HG03159 (cell line): ENCODE data around the gene TACR1.
A peak's percentile ranks its signal among the peaks of the same experiment; 100 is the strongest.

Source experiments
- ATAC-seq: cut with Tn5 transposase; IDR thresholded peaks from one replicate; pipeline ENCODE4 v1.9.1; 2021; ENCODE audit warnings: mild to moderate bottlenecking, moderate library complexity; ENCODE audit not compliant: unreplicated experiment

TACR1 gene

DNA sequence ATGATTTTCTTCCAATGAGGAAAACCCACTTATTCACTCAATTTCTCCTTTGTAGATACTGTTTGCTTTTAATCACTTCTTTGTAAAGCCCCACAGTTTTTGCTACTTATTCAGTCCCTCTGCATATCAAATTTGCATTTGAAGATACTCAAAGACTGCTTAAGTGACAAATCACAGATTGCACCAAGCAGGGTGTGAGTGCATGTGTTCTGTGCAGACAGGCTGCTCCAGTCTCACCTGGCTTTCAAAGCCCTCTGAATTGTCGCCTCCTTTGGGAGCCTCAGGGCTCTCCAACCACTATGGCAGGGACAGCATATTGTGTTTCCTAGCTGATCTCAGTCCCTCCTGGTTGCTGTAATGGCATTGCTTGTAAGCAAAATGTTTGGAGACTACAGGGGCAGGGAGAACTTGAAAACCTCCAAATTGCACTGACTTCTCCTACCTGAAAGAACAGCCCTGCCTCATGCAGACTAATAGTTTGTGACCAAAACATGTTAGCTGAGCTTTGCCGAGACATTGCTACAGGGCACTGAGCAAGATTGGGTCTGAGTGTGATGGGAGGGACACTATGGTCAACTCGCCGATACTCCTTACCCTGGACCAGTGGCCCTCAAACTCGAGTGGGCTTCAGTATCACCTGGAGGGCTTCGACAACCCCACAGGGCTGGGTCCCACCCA, 144.0 kb downstream of the TACR1 start:
- ATAC-seq, result peak; percentile 20

DNA sequence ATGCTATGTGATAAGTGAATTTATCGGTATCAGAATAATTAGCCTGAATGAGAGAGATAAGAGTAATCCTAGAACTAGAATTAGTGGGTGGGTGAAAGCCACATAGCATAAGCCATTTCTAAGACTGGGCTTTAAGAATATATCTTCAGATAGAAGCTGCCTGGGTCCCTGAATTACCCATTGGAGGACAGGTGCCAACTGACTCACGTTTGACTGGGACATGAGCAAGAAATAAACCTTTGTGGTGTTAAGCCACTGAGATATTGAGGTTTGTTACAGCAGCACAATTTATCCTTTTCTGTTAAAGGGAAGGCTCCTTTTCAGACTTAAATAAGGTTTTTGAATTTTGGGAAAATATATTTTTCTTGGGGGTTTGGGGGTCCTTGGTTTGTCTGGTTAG, 145.0 kb downstream of the TACR1 start:
- ATAC-seq, result no peak

DNA sequence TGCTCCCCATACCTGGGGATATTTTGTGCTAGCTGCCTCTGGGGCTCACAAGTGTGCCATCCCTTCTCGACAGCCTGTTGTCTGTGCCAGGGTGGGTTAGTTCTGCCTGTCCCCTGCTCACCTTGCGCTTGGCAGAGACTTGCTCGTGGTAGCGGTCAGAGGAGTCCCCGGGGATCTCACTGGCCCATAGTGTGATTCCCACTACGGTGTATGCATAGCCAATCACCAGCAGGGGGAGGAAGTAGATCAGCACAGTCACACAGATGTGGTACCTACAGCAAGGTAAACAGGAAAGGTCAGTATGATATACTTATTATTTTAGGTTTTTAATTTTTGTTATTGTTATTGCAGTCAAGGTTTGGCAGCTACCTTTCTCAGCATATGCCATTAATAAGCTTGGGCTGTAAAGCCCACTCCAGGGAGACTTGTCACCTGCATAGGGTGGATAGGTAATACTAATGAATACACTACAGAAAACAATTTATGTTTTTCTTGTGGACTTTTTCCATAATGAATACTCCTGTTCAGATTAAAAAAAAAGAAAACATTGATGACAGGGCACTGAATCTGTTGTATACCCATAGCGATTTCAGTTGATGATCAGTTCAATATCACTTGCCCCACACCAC, 145.7 kb downstream of the TACR1 start:
- peak; percentile 71 for ATAC-seq

DNA sequence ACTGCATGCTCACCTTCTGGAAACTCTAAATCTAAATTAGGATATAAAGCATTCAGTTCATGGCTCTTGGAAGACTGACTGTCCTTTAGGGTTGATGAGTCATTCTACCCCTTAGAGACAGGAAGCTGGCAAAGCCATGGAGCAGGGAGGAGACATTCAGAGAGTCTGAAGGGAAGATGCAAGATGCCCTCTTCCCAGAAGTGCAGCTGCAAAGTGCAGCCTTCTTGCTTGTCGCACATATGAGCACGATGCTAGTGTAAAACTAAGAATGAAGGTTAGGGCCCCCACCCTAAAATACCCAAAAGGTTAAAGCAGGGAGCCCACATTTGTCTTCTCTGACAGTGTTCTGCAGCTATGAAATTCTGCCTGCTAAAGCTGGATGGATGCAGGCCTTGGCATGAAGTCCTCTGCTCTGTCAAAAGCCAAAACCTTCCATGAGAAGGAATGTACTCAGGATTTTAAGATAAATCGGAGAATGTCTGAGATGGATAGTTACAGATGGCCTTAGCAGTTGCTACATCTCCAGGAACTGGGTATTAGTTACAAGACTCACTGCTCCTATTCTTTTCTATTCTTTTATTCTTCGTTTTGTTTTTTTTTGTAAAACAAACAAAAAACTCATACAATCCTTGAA, 151.2 kb downstream of the TACR1 start:
- ATAC-seq, result no peak

DNA sequence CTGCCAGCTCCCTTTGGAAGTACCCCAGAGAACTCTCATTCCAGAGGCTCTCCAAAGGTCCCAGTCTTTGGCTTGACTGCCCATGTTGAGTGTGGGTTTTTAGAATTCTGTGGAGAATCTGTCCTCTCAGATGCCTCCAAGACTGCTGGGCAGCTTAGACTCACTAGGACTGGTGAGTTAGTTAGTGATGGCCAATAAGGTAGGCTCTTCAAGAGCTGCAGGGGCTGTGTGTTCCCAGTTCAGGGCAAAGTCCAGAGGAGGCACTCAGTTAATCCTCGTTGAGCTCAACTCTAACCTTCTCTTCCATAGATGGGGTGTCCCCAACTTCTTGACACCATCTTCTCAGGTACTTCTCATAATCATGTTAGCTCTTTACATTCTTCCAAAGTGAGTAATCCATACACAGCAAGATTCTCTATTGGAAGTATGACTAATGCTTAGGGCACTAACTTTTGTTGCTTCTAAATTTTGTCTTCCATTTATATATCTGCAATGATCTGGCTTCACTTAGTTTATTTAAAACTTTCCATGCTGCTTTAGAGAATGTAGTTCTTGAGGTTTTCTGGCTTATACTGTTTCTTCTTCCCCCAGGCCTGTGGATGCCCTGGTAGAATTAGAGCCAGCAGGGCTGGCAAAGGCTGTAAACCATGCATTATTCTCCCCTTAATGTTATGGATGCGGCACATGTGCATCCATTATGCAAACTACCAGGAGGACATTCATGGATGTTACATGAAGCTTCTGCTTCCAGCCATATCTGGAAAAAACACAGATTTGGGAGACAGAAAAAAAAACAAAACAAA, 151.9 kb downstream of the TACR1 start:
- no peak for ATAC-seq

DNA sequence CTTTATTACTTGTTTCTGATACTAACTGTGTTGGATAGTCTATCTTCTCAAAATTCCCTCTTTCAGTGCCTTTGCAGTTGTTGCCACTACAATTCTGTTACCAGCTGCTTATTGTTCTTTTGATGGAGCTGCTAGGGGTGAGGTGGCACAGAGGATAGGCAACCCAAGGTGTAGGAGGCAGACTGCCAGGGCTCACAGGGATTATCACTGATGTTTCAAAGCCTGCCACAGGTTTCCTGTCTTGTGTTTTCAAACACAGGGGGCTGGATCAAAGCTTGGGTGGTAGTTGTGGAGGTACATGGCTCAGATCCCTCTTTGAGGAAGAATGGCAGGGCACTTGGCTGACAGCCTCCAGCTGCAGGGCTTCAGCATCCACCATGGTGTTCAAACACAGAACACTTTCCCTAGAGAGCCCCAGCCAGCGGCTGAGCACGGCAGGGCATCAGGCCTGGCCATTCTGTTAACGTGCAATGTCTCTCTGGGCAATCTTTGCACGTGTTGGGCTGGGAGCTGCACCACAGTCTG, 153.7 kb downstream of the TACR1 start:
- ATAC-seq, result no peak

DNA sequence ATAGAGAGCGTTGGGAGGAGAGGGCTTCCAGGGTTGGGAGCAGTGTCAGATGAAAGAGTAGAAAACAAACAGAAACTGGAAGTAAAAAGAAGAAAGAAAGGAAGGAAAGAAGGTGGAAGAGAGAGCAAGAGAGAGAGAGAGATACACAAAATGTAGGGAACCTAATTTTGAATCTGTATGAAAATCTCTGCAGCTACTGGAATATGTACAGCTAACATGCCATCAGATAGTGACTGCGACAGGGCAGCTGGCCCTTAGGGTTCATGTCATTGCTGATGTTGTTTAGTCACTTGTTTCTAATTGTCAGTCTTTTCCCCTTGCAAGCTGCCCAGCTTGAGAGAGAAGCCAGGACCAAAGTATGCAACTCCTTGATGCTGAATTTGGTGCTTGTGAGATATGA, 155.0 kb downstream of the TACR1 start:
- ATAC-seq, result no peak

DNA sequence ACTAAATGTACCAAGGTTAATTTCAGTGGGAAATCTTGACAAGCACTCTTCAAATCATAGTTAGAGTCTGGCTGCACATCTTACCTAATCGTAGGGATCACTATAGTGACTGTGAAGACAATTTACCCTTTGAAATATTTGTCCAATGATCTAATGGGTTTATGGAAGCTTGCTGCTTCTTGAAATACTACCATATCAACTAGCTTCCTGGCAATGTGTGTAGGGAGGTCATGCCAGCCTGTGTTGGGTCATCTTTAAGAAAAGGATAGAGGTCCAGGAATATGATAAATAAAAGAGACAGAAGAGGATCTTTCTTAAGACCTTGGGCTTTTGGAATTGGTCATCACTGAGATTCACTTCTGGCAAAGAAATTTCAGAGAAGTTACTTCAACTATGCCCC, 156.5 kb downstream of the TACR1 start:
- ATAC-seq, result no peak

DNA sequence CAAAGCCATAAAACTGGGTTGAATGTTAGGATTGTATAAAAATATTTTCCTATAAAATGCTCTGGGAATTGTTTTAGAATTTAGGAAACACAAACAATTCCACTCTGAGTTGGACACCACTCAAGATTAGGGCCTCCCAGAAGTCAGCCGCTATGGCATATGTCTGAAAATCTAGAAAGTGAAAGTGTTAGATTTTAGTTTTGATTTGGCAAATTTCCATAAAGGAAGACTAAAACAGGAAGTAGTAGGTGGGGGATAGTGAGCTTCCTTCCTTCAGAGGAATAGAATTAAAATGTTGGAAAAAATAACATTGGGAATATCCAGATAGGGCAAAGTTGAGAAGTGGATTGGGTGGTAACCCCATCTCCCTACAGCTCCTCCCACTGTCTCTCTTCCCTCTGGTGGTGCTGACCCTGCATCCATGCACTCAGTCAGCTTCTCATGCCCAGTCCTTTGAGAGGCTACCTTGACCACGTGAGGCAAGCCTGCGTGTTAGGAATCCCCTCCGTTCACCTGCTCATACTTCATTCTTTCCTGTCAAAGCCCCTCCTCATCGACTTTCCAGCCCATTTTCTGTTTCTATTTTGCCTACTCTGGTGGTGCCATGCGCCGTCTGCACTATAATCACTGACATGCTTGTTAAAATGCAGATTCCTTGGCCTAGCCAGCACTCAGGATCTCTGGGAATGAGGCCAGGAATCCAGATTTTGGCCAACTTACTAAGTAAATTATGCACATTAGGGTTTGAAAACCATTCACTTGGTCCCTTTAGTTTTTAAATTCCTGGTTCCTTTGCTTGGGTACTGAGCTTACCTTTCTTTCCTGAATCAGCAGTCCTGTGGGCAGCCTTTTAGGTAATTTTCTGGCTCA, 157.4 kb downstream of the TACR1 start:
- no peak for ATAC-seq

DNA sequence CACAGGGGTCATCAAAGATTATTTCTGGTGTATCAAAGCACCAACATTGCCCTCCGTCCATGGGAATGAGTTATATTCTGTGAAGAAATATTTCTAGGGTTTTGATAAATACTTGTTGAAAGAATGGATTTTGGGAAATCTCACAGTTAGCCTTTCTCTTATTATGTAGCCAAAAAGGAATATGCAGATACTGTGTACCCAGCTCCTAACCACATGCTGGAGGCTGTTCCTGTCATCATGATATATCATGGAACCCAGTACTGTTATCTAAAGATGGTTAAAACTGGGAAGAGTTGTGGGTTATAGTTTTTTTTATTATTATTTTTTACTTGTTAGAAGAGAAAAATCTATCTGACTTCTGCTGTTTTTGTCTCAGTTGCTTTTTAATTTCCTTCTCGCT, 158.1 kb downstream of the TACR1 start:
- ATAC-seq, result no peak

DNA sequence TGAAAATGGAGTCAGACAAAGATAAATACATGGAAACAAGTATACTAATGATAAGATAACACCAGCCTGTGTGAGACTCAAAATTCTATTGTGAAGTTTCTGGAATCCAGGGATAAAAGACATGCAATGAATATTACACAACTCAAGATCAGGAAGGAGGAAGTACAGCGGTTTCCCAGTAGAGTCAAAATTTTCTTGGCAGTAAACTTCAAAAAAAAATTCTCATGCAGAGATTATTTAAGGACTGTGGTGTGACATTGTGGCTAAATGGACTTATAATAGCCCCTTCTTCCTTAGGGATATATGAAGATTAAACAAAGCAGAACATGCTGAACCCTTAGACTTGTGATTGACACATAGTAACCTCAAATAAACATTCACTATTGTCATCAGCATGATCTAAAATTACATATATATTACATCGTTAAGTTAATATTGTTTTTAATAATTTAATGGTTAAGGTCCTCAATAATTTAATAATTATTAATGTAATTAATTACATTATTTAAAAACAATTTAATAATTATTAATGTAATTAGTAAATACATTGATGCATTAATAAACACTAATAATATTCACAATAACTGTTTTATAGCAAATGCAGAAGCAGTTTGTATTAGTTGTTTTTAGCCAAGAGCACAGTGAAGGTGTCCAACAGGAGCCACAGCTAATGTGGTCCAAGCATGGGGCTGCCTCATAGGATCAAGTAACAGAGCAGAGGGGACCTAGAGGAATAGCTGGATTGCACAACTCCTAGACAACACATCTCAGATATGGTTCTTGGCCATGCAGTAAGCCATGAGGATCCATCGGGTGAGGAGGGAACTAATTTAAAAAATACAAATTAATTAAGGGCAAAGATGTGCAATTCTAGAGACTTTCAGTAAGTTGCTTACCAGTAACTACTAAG, 163.6 kb downstream of the TACR1 start:
- ATAC-seq, result no peak

DNA sequence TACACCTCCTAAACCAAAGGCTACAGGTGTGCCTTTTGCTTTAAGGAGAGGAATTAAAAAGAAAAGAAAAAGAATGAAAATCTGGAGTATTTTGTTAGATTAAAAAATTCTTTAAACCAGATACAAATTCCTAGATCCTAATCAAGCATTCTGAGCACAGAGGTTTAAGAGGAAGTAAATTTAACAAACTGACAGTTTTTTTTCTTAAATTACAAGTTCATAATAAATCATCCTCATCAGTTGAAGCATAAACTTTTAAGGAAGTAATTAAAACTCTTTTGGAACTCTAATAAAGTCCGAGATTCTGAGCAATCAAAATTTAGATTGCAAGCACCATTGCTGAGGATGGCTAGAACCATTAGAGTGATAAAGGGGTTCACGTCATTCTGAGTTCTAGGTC, 165.8 kb downstream of the TACR1 start:
- ATAC-seq, result no peak

DNA sequence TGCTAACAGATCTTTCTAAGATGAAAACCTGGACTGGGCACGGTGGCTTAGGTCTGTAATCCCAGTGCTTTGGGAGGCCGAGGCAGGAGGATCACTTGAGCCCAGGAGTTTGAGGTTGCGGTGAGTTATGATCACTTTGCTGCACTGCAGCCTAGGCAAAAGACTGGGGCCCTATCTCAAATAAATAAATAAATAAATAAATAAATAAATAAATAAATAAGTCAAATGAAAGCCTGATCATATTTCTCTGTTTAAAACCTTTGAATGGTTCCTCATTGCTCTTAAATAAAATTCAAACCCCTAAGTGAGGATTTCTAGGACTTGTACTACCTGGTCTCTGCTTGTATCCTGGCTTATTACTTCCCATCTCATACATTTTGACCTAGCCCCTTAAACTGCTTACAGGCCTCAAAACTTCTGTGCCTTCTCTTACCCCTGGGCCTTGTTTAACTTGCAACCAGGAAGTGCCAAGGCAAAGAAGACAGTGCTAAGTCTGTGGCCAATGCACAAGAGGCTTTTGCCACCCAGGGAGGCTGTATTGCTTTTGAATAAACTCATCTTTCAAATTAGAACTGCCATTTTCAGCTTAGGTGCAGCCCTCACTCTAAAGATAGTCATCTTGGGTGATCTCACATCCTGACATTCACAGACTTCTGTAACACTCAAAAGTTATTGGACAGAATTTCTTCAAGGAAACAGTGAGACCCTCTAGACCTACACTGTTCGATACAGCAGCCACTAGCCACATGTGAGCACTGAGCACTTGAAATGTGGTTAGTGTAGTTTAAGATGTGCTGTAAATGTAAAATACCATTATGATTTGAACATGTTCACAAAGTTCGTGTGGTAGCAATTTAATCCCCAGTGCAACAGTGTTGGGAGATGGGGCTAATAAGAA, 167.2 kb downstream of the TACR1 start:
- no peak for ATAC-seq

DNA sequence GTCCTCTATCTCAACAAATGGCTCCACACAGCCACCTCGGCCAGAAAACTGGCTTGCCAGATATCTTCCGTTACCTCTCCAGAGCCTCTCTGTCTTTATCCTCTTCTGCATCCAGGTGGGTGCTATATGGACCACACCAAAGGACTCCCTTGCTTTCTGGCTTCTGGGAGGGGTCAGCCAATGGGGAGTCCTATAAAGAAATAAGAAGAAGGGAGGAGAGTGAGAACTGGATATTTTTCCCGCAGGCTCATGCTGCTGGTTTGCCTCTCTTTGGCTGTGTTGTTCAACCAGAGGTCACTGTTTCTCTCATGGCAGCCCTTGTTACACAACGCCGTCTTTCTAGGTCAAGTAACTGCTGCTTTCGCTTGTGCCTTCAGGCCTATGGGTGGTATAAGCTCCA, 168.1 kb downstream of the TACR1 start:
- ATAC-seq, result no peak

DNA sequence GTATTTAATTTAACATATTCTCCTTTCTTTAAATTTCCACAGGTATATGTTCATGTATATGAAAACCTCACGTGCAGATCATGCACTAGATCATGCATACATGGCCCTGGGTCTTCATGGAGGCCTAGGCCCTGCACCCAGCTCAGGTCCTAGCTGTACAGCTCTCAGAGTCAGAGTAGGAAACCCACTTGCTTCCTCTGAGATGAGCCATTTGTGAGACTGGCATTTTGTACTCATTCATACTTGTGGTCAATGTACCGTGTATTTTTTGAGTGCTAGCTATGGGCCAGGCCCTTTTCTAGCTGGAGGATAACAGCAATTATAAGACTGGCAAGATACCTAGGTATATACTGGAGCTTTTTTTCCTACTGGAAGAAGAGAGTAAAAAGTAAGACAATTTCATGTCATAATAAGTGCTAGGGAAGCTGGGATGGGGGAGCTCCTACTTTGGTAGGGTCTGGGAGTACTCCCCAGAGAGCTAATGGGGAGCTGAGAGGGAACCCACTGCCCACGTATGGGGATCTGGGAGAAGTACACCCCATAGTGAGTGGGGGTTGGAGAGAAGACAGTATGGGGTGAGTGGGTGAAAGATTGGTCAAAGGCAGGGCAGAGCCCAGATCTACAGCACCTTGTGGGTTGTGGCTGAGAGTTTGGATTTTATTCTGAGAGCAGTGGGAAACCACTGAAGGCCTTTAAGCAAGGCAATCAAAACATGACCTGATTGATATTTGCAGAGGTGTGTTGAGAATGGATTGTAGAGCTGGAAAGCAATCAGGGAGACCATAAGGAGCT, 168.9 kb downstream of the TACR1 start:
- no peak for ATAC-seq

DNA sequence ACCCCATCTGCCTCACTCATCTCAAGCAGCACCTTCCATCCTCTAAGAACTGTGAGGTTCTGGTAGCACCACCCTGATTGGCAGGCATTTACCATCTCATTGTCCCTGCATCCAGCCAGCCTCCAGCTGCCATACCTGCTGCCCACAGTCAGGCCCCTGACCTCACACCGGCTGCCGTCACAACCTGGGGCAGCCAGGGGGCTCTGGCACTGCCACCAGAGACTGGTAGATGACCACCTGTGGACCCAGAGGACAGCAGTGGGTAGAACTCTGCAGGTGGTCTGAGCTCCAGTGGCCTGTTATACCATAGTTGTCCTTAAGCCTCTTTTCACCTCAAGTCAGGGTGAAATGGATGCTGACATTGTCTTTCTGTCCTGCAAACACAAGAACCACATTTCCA, 171.4 kb downstream of the TACR1 start:
- no peak for ATAC-seq

DNA sequence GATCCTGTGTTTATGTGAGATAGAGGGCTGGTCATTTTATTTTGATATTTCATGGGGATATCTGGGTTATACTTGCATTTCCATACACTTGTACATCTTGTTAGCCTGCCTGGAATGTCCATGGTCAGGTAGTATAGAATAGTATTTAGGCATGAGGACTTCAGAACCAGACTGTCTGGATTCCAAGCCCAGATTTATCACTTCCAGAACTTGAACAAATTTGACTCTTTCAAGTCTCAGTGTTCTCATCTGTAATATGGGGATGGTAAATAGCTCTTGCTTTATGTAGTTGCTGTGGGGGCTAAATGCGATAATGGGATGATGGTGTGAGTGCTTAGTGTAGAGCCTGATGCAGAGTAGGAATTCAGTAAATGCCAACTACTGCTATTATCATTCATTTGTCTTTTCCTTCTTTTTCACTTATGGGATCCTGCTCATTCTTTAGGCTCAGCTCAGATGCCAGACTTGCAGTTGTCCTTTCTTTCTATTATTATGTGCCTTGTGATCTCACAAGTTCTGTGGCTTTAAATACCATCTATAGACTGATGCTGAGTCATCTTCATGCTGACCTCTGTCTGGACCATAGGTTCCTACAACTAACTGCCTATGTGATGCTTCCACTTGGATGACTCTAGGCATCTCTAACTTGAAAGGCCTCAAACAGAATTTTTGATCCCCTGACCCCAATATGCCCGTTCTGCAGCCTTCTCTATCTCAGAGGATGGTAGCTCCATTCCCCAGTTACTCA, 173.5 kb downstream of the TACR1 start:
- ATAC-seq, result no peak
